HCEC 1CT (cell line): ENCODE measurements around the gene EEF1A1.
"Not testable (repeated sequence)": the region's sequence is repeated elsewhere in the genome, so short reads cannot be mapped to it uniquely, and the experiment has no call there.

Source experiments
- DNase-seq: peaks from one replicate; pipeline ENCODE4 v3.0.0-alpha.2; 2017

EEF1A1 gene

DNA sequence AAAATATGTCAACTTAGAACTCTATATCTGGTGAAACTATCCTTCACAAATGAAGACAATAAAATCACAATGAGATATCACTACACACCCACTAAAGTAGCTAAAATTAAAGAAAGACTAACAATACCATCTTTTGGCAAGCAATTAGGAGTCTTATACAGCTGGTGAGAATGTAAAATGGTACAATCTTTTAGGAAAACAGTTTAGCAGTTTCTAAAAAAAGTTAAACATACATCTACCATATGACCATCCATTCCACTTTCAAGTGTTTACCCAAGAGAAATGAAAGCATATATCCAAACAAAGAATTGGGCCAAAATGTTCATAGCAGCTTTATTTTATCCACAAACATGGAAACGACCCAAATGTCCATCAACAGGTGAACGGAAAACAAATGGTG lies 13.8 kb upstream of the EEF1A1 start:
- DNase-seq: no peak

DNA sequence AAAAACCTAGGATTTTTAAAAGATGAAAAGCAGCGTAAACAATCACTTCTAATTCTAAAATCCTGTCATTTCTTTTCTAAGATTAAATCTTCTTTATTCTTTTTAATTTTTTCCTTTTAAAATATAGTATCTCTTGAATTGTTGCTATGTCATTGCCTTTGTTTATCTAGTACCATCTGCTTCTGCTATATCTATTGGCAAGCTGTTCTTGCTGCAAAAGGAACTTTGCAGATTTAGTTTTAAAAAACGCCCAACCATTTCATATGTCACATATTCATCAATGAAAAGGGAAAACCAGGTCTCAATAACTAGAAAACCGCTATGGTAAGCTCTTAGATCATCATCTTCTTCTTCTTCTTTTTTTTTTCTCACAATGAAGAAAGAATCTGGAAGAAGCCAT lies 11.5 kb upstream of the EEF1A1 start:
- no peak for DNase-seq

DNA sequence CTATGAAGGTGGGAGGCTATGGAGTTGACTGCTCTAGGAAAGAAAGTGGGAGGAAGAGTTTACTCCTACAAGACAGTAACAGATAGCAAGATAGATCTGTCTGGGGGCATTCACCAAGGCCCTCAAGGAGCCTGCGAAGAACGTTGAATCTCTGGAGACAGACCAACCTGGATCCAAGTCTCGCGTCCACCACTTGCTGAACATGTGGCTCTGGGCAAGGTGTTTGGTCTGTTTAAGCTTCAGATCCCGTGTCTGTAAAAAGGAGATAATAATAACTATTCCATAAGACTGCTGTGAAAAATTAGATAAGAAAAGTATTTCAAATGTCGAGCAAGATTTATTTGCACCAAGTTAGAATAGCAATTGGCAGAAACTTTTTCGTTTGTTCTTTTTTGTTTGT lies 8.1 kb upstream of the EEF1A1 start:
- no peak for DNase-seq

DNA sequence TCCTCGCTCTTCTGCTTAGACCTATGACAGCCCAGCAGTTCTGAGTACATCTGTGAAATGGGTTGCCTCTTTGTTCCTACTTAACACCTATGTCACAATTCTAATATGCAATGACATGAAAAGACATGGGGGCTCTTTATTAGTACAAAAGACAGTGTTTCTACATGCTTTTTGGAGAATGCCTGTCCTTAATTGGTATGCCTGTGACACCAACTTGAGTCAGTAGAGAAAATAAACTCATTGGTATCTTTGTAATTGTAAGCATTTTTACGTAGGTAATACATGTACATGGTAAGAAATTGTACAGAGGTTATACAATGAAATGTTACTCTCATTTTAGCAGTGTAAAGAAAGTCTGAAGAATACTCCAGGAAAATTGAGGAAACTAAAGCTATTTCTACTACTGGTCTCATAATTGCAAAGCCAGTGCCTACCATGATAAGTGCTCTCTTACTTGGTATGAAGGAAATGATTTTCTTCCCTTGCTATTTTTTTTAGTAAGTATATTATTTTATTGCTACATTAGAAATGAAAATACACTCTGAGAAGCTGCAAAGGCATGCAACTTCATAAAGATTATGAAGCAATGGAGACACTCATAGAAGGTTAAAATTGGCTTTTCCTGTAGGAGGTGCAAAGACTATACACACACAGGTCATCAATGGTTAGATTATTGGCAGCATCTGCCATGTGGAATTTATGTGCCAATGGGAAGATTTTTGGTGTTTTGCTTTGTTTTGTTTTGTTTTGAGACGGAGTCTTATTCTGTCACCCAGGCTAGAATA lies 4.9 kb upstream of the EEF1A1 start:
- DNase-seq: peak; percentile 49

DNA sequence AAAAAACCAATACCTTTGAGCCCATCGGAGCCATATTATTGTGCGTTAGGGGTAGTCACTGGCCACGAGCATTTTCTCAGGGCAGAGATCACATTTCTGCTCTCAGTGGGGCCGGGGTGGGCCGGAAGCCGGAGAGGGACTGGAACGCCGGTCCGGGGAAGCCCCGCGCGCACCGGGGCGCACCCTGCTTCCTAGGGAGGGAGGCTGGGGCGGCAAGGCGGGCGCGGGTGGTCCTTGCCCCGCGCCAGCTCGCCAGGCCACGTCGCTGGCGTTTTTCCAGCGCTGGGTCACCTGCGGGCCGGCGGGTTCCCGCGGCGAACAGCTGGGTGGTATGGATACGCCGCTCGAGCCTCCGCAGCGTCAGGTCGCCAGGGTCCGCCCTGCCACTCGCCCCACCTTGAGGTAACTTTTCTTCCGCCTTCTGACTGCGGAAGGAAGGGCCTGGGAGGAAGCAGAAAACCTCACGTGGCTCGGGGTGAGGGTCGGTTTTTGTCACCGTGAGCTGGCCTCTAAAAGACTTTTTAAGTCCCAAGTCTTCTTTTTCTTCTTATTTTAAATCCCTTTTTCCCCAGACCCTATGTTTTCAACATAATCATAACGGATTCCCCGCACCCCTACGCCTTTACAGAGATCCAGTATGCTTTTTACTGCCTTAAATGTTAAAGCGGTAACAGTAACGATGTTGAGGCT lies 2.7 kb upstream of the EEF1A1 start:
- DNase-seq: no peak

DNA sequence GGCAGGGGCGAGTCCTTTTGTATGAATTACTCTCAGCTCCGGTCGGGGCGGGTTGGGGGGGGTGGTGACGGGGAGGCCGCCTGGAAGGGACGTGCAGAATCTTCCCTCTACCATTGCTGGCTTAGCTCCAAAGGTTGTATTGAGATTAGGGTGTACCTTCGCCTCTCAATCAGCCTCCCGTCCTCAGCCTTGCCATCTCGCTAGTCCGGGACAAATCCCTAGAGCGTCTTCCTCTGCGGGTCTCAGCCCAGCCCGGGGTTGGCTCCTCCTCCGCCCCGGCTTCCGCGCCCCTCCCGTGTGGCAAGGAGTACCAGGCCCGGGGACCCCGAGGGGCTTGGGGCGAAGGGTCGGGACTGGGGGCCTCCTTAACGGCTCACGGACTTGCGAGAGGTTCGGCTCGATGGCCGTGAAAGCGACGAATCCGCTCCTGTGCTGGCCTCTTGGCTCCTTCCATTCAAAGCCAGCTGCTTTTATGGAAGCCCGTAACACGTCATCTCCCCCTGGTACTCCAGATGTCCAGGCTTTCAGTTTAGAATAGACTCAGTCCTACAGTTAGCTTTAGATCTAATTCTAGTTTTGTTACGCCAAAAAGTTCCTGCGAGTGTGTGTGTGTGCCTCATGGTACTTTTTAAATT lies 636 bp upstream of the EEF1A1 start:
- DNase-seq: peak; percentile 86

DNA sequence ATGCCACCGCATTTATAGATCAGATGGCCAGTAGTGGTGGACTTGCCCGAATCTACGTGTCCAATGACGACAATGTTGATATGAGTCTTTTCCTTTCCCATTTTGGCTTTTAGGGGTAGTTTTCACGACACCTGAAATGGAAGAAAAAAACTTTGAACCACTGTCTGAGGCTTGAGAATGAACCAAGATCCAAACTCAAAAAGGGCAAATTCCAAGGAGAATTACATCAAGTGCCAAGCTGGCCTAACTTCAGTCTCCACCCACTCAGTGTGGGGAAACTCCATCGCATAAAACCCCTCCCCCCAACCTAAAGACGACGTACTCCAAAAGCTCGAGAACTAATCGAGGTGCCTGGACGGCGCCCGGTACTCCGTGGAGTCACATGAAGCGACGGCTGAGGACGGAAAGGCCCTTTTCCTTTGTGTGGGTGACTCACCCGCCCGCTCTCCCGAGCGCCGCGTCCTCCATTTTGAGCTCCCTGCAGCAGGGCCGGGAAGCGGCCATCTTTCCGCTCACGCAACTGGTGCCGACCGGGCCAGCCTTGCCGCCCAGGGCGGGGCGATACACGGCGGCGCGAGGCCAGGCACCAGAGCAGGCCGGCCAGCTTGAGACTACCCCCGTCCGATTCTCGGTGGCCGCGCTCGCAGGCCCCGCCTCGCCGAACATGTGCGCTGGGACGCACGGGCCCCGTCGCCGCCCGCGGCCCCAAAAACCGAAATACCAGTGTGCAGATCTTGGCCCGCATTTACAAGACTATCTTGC lies 725 bp downstream of the EEF1A1 start:
- DNase-seq: peak; percentile 68

DNA sequence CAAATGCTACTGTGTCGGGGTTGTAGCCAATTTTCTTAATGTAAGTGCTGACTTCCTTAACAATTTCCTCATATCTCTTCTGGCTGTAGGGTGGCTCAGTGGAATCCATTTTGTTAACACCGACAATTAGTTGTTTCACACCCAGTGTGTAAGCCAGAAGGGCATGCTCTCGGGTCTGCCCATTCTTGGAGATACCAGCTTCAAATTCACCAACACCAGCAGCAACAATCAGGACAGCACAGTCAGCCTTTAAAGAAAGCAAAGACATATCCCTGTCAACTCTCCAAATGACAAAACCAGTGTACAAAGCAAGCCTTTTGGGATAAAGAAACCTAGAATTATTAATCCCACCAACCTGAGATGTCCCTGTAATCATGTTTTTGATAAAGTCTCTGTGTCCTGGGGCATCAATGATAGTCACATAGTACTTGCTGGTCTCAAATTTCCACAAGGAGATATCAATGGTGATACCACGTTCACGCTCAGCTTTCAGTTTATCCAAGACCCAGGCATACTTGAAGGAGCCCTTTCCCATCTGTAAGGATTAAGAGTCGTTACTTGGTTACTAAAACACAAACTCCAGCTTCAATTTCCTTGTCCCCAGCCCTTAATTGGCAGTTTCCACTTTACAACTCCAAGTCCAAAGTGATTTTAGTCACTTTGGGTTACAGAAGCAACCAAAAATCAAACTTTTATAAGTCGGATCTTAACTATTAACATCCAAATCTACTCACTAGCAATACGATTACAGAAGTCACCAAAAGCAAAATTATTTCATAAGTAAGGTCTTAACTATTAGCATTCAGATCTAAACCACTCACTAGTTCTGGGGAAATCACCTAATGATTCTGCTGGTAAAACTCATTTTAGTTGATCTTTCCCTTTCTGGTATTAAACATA lies 1.6 kb downstream of the EEF1A1 start:
- DNase-seq: not testable (repeated sequence)

DNA sequence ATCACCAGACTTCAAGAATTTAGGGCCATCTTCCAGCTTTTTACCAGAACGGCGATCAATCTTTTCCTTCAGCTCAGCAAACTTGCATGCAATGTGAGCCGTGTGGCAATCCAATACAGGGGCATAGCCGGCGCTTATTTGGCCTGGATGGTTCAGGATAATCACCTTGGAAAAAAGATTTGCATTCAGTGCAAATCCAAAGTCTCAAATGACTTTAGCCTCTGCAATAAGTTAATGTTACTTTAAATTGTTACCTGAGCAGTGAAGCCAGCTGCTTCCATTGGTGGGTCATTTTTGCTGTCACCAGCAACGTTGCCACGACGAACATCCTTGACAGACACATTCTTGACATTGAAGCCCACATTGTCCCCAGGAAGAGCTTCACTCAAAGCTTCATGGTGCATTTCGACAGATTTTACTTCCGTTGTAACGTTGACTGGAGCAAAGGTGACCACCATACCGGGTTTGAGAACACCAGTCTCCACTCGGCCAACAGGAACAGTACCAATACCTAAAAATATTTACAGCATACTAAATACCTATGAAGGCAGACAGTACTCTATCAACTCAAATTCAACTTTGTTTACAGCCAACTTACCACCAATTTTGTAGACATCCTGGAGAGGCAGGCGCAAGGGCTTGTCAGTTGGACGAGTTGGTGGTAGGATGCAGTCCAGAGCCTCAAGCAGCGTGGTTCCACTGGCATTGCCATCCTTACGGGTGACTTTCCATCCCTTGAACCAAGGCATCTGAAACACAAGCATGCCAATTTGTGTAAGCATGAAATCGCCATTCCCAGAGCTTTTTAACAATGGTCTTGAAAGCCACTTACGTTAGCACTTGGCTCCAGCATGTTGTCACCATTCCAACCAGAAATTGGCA lies 2.5 kb downstream of the EEF1A1 start:
- not testable (repeated sequence) for DNase-seq

DNA sequence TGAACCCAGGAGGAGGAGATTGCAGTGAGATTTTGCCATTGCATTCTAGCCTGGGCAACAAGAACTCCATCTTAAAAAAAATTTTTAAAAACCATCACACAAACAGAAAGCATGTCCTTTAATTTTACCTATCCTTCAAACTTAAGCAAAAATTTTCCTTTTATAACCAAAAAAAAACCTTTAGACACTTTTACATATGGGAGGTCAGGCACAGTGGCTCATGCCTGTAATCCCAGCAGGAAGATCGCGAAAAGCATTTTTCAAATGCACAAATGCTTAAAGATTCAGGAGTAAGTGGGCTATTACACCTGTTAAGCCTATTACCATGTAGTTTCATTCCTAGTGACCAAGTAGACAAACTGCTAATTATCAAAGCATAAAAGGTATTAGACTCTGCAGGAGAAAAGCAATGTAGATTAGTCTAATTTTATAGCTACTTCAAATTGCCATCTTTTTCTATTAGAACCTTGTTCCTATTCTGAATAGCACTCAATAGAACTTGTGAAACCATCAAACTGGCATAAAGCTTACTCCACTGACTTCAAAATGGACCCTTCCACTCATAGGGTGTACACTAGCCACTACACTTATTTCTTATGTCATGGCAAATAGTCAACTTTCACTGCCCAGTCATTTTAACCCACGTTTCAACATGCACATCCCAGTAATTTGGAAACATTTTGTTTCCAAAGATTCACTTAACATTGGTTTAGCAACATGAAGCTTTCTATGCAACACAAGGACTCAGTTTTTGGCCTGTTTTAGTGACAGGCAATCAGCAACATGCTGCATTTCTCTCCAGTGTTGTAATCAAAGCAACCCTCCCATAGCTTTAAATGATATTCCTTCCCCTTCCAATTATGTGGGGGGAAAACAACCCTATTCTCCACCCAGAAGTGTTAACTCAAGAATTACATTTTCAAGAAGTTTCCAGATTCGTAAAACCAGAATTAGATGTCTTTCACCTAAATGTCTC lies 4.0 kb downstream of the EEF1A1 start:
- peak; percentile 18 for DNase-seq

DNA sequence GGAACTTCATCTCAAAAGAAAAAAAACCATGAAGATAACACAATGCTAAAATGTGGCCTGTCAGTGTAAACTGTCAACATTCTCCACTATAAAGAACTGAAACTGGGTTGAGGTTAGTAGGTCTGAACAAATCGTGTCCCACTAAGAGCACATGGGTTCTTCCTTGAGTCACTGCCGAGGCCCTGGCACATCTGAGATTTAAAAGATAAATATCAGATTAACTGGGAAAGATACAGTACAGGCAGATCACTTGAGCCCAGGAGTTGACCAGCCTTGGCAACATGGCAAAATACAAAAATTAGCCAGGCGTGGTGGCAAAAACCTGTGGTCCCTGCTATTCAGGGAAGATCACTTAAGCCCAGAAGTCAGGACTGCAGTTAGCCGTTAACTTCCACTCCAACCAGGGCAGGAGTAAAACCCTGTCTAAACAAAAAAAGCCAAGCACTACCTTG lies 5.6 kb downstream of the EEF1A1 start:
- peak; percentile 29 for DNase-seq

DNA sequence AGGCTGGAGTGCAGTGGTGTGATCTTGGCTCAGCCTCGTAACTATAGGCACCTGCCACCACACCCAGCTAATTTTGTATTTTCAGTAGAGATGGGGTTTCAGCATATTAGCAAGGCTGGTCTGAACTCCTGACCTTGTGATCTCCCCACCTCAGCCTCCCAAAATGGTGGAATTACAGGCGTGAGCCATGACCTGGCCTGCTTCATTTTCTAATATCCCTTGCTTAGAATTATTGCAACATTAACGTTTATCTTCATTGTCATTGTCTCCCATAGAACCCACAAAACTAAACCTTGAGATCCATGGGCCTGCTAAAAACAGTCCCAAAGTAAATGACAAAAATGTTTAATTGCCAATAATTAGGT lies 6.1 kb downstream of the EEF1A1 start:
- peak; percentile 24 for DNase-seq

DNA sequence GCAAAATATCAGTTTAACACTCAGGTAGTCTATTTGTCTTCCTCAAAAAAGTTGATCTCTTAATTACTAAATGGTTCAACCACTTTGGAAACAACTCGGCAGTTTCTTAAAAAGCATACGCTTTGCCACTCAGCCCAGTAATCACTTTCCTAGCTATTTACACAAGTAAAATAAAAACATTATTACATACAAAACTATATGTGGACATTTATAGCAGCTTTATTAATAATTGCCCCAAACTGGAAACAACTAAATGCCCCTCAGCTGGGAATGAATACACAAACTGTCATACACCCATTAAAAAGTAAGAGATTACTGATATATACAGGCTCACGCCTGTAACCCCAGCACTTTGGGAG lies 7.4 kb downstream of the EEF1A1 start:
- DNase-seq: peak; percentile 9

DNA sequence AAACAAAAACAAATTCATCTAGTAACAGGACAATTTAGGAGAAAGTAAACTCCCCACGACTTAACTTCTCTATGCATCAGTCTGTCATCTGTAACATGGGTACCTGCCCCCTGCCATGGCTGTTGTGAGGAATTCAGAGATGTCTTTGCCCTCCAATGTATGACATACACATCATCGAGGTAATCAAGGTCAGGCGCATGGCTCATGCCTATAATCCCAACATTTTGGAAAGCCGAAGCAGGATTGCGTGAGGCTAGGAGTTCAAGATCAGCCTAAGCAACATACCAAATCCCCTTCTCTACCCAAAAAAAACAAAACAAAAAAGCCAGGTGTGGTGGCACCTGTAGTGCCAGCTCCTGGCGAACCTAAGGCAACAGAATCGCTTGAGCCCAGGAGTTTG lies 9.0 kb downstream of the EEF1A1 start:
- DNase-seq: no peak

DNA sequence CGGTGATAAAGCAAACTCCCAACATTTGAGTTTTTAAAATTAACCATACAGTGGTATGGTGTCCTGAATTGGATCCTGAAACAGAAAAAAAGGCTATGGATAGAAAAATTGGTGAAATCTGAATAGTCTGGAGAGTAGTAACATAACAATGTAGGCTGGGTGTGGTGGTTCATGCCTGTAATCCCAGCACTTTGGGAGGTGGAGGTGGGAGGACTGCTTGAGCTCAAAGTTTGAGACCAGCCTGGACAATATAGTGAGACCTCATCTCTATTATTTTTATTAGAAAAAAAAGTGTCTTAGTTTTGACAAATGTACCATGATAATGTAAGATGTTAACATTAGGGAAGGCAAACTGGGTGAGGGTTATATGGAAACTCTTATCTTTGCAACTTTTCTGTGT lies 11.0 kb downstream of the EEF1A1 start:
- DNase-seq: no peak

DNA sequence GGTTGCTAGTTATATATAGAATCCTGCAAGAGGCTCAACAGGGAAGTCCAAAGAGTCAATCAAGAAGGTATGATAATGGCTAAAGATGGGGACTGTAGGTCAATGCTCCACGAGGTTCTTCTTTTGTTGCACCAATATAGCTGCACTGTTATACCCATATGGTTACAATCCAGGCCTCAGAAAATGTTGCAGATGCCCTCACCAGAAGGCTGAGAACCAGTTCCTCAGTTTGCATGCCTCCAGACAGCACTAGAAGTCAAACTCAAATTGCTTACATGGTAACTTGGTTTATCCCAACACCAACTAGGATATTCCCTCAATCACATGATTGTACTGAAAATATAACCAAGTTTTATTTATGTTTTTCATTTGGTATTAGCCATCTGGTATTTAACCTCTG lies 12.1 kb downstream of the EEF1A1 start:
- no peak for DNase-seq

DNA sequence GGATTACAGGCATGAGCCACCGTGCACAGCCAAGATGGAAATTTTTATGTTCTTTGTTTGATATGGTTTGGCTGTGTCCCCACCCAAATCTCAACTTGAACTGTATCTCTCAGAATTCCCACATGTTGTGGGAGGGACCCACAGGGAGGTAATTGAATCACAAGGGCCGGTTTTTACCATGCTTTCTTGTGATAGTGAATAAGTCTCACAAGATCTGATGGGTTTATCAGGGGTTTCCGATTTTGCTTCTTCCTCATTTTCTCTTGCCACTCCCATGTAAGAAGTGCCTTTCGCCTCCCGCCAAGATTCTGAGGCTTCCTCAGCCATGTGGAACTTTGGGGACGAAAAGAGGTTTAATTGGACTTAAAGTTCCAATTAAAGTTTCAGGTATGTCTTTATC lies 14.6 kb downstream of the EEF1A1 start:
- DNase-seq: no peak

DNA sequence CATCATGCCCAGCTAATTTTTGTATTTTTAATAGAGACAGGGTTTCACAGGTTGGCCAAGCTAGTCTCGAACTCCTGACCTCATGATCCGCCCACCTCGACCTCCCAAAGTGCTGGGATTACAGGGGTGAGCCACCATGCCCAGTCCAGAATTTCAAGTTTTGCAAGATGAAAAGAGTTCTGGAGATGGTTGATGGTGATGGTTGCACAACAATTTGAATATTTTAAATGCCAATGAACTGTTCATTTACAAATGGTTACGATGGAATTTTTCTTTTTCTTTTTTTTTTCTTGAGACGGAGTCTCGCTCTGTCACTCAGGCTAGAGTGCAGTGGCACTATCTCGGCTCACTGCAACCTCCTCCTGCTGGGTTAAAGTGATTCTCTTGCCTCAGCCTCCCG lies 15.1 kb downstream of the EEF1A1 start:
- DNase-seq: not testable (repeated sequence)

DNA sequence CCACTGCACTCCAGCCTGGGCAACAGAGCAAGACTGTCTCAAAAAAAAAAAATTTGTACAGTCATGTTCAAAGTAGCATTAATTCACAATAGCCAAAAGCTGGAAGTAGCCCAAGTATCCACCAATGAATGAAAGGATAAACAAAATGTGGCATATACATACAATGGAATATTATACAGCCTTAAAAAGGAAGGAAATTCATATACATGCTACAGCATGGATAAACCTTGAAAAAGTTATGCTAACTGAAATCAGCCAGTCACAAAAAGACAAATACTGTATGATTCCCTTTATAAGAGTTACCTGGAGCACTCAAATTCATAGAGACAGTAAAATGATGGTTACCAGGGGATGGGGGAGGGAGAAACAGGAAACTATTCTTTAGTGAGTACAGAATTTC lies 15.7 kb downstream of the EEF1A1 start:
- DNase-seq: no peak

DNA sequence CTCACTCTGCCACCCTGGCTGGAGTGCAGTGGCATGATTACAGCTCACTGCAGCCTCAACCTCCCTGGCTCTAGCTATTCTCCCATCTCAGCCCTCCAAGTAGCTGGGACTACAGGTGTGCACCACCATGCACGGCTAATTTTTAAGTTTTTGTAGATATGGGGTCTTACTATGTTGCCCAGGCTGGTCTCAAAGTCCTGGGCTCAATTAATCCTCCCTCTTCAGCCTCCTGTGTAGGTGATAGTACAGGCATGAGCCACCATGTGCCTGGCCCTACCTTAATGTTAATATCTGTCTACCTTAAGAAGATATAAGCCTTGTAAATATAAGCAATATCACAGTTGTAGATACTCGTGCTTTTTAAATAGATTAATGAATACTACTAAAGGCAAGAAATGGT lies 16.7 kb downstream of the EEF1A1 start:
- DNase-seq: no peak
